A549 (cell line): ENCODE data around the gene KRT81. TPM values are rescaled to one million over a fixed set of nuclear protein-coding genes. Genes with fewer than 3 reads are reported as not detected.

Experiments used
- ATAC-seq, 2 experiments: fragments of 200-7000 bp in 1 of 2; fragments of >200 bp in 1 of 2; cut with Nextera tagmentation in 1 of 2; cut with Tn5 transposase in 1 of 2; 3 replicates each; pipeline versions ENCODE4 v1.8.0 to v1.9.1; 2018 to 2020; ENCODE audit warnings: mild to moderate bottlenecking in 1 of 2, moderate library complexity in 1 of 2
- CTCF ChIA-PET: fragments of 300-600 bp; sonication (Branson Sonifier 250); formaldehyde crosslinking; extraction: SDS; loops from one replicate; lab custom pipeline; 2021; ENCODE audit warnings: antibody characterized with exemption, inconsistent platforms; lab: Yijun Ruan, JAX
- POLR2A ChIA-PET: fragments of 350-600 bp; formaldehyde crosslinking; extraction: SDS; loops from one replicate; lab custom pipeline; 2021; ENCODE audit warnings: antibody characterized with exemption, inconsistent platforms; lab: Yijun Ruan, JAX
- DNase-seq, 2 experiments: peaks; one replicate each; pipeline versions ENCODE4 v3.0.0 to v3.0.0-alpha.2; 2011 to 2016; ENCODE audit warnings: low read depth in 1 of 2, low spot score in 1 of 2
- FAIRE-seq: peaks from 2 replicates; lab custom pipeline; 2011; peaks lifted over from hg19 to GRCh38; lab: Jason Lieb, UNC
- H3K27ac ChIP-seq, 2 experiments: fragments of >200 bp; sonication (Bioruptor Twin); formaldehyde crosslinking; 3 replicates each; pipeline ENCODE4 v1.5.1; 2016 to 2017
- H3K4me1 ChIP-seq: fragments of >200 bp; sonication (Bioruptor Twin); formaldehyde crosslinking; 3 replicates; pipeline ENCODE4 v1.6.1; 2016
- H3K4me2 ChIP-seq: fragments of >200 bp; sonication (Bioruptor Twin); formaldehyde crosslinking; 3 replicates; pipeline ENCODE4 v1.6.1; 2016
- H3K4me3 ChIP-seq: fragments of >200 bp; sonication (Bioruptor Twin); formaldehyde crosslinking; 3 replicates; pipeline ENCODE4 v1.5.1; 2016
- H3K9me3 ChIP-seq: fragments of >200 bp; sonication (Bioruptor Twin); formaldehyde crosslinking; 3 replicates; pipeline ENCODE4 v1.6.1; 2016
- ATOH8 ChIP-seq: fragments of 250-450 bp; sonication (Bioruptor Pico); IDR thresholded peaks from 2 replicates; pipeline ENCODE4 v1.5.0; 2020; ENCODE audit warnings: low read depth, mild to moderate bottlenecking, moderate library complexity
- BHLHE40 ChIP-seq: IDR thresholded peaks from 2 replicates; pipeline ENCODE4 v1.6.1; 2012; ENCODE audit warnings: low read depth, low read length, inconsistent platforms
- CEBPB ChIP-seq, 2 experiments: fragments of >200 bp in 1 of 2; sonication (Bioruptor Twin) in 1 of 2; formaldehyde crosslinking in 1 of 2; IDR thresholded peaks; 2 replicates each; pipeline ENCODE4 v1.6.1; 2012 to 2016
- CHD4 ChIP-seq: fragments of 200-600 bp; sonication (generic); IDR thresholded peaks from 2 replicates; pipeline ENCODE4 v1.6.1; 2016; ENCODE audit warnings: antibody characterized with exemption, mild to moderate bottlenecking, borderline replicate concordance
- EHF ChIP-seq: fragments of 250-450 bp; sonication (Bioruptor Pico); IDR thresholded peaks from 2 replicates; pipeline ENCODE4 v1.5.0; 2020; ENCODE audit warnings: mild to moderate bottlenecking
- FOSL2 ChIP-seq, 2 experiments: fragments of 450-650 bp in 1 of 2; fragments of >200 bp in 1 of 2; sonication (Bioruptor Twin) in 1 of 2; formaldehyde crosslinking; IDR thresholded peaks; 2 replicates each; pipeline versions ENCODE4 v1.5.0 to v1.6.1; 2016 to 2020; ENCODE audit warnings: mild to moderate bottlenecking in 1 of 2, moderate library complexity in 1 of 2
- FOXS1 ChIP-seq: fragments of 250-450 bp; sonication (Bioruptor Pico); IDR thresholded peaks from 2 replicates; pipeline ENCODE4 v1.5.0; 2020; ENCODE audit warnings: mild to moderate bottlenecking, moderate library complexity
- GATA3 ChIP-seq: IDR thresholded peaks from 2 replicates; pipeline ENCODE4 v1.6.1; 2012; ENCODE audit warnings: borderline replicate concordance
- HMGXB4 ChIP-seq: fragments of 250-450 bp; sonication (Bioruptor Pico); IDR thresholded peaks from 2 replicates; pipeline ENCODE4 v1.5.0; 2021; ENCODE audit warnings: mild to moderate bottlenecking, moderate library complexity, borderline replicate concordance
- HOXA7 ChIP-seq: fragments of 250-450 bp; sonication (Bioruptor Pico); IDR thresholded peaks from 2 replicates; pipeline ENCODE4 v1.5.0; 2020; ENCODE audit warnings: mild to moderate bottlenecking, moderate library complexity
- KDM1A ChIP-seq: fragments of 200-600 bp; sonication (generic); IDR thresholded peaks from 2 replicates; pipeline ENCODE4 v1.6.1; 2016; ENCODE audit warnings: low read depth, mild to moderate bottlenecking
- MAFK ChIP-seq: fragments of 450-650 bp; IDR thresholded peaks from 2 replicates; pipeline ENCODE4 v1.6.1; 2014; ENCODE audit not compliant: partially characterized antibody
- MYC ChIP-seq: IDR thresholded peaks from 2 replicates; pipeline ENCODE4 v1.6.1; 2012; ENCODE audit warnings: mild to moderate bottlenecking, inconsistent platforms, low read length, improper control_type of control experiment, borderline replicate concordance
- NFE2L2 ChIP-seq: fragments of 150-350 bp; conservative IDR thresholded peaks from 2 replicates; pipeline ENCODE4 v1.6.1; 2014; ENCODE audit warnings: low read length
- POLR2A ChIP-seq: IDR thresholded peaks from 2 replicates; pipeline ENCODE4 v1.6.1; 2012; ENCODE audit warnings: mild to moderate bottlenecking, low read length
- RCOR1 ChIP-seq: fragments of 150-350 bp; IDR thresholded peaks from 2 replicates; pipeline ENCODE4 v1.6.1; 2014; ENCODE audit warnings: antibody characterized with exemption, low read length, low read depth
- SMC3 ChIP-seq: fragments of >200 bp; sonication (Bioruptor Twin); formaldehyde crosslinking; IDR thresholded peaks from 3 replicates; pipeline ENCODE4 v1.6.1; 2018; ENCODE audit warnings: inconsistent platforms
- SREBF2 ChIP-seq: fragments of 450-650 bp; IDR thresholded peaks from 2 replicates; pipeline ENCODE4 v1.6.1; 2014; ENCODE audit warnings: mild to moderate bottlenecking, moderate library complexity
- TFCP2L1 ChIP-seq: fragments of 250-450 bp; sonication (Bioruptor Pico); IDR thresholded peaks from 2 replicates; pipeline ENCODE4 v1.5.0; 2021; ENCODE audit warnings: mild to moderate bottlenecking
- ZC3H11A ChIP-seq: fragments of 450-650 bp; IDR thresholded peaks from 2 replicates; pipeline ENCODE4 v1.6.1; 2014; ENCODE audit warnings: antibody characterized with exemption, mild to moderate bottlenecking
- ZSCAN20 ChIP-seq: fragments of 250-450 bp; sonication (Bioruptor Pico); IDR thresholded peaks from 2 replicates; pipeline ENCODE4 v1.8.0; 2022; ENCODE audit warnings: mild to moderate bottlenecking, moderate library complexity
- WGBS: methylation state at CpG from one replicate; pipeline ENCODE4 v1.1.6; 2017; ENCODE audit errors: missing lambda C conversion rate; 5-methylcytosine and 5-hydroxymethylcytosine counted together
- polyA plus RNA-seq, 4 experiments: library from polyadenylated mRNA; depleted of rRNA in 3 of 4; stranded (reverse); fragments of >200 nt; fragmentation: RNase III in 1 of 4; extraction: RNeasy Plus Mini Kit Qiagen cat#74134 plus additional on column Dnase treatment in 1 of 4; gene quantifications; 2 replicates in 3 of 4; 3 replicates in 1 of 4; pipeline ENCODE4 v1.2.3, GENCODE V29; 2011 to 2017
- TF ChIP-seq, protein P1 (sequence below): IDR thresholded peaks from 2 replicates; pipeline ENCODE4 v1.6.1; 2012; ENCODE audit warnings: low read depth, borderline replicate concordance
- TF ChIP-seq, protein P2 (sequence below): fragments of >200 bp; sonication (Bioruptor Twin); formaldehyde crosslinking; IDR thresholded peaks from 3 replicates; pipeline ENCODE4 v1.6.1; 2016
- TF ChIP-seq, protein P3 (sequence below): fragments of 450-650 bp; IDR thresholded peaks from 2 replicates; pipeline ENCODE4 v1.6.1; 2014; ENCODE audit warnings: antibody characterized with exemption

Gene KRT81
- polyA plus RNA-seq, 2 of the 4 experiments (the other 2 are of a cell fraction), result 1,799 to 3,643 TPM

- TF ChIP-seq, protein P1, sequence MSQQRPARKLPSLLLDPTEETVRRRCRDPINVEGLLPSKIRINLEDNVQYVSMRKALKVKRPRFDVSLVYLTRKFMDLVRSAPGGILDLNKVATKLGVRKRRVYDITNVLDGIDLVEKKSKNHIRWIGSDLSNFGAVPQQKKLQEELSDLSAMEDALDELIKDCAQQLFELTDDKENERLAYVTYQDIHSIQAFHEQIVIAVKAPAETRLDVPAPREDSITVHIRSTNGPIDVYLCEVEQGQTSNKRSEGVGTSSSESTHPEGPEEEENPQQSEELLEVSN, result no peak
- no peak for TF ChIP-seq FOXS1 (CRISPR knock-in tag)
- TF ChIP-seq TFCP2L1 (CRISPR knock-in tag), result no peak
Observed at GRCh38 chr12:52323001-52323400, 31.7 kb upstream of the KRT81 start (continued).

DNA sequence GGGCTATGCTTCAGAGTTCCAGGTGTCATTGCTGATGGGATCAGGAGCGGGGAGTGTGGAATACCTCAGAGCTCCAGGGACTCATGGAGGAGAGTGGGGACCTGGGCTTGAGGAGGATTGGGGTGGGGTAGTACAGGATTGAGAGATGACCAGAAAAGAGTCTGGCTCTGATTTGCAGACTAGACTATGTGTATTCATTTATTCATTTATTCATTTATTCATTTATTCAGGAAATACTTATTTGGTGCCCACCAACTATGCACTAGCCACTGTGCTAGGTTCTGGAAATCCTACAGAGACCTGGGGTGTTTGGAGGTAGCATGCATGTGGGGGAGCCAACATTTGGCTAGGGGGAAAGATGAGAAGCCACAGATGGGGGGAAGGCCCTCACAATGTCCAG is 30.7 kb upstream of the KRT81 start:
- CTCF ChIA-PET, result interaction anchor here (1.0 to 15.7 kb wide), 8 partner anchors 12 to 563 kb away, joined by 3 to 387 read pairs (median 4); partner anchors contain the start of gene KRT86

DNA sequence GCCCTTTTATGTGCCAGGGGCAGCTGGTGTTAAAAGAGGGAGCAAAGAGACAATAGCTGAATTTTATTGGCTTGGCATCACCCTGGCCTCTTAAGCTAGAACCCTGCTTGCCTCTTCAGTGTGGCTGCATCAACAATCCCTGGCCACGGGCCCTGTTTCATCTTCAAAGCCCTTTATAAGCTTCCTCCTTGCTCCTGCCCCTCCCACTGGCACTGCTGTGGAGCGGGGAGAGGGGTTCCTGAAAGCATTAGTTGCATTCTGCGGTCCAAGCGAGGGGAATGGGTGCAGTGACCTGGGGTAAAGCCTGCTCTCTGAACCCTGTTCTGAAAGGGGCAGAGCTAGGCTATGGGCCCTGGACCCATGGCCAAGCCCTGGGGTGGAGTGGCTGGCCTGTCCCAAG is 30.1 kb upstream of the KRT81 start:
- Histone ChIP-seq H3K4me2 (no peak overlapping the region), H3K27ac (peak overlapping the region in 1 of 2 experiments; percentile 81; a peak in 3 of 6 replicates), H3K9me3 (no peaks in the 10 kb centered on the region), H3K4me3 (no peak overlapping the region), H3K4me1 (peaks cover 7% of the 10 kb centered on the region; the same call in 1 of the 3 replicates)
- ATAC-seq (no peak), FAIRE-seq (no peak), DNase-seq (no peak)
- 85% methylated on average over 4 of the region's 4 CpGs for WGBS
- ChIA-PET CTCF (interaction anchor here (0.8 to 15.7 kb wide), 8 partner anchors 12 to 563 kb away, joined by 3 to 387 read pairs (median 3); partner anchors contain the start of gene KRT86), POLR2A (no interaction called here)
- TF ChIP-seq FOSL2 (IDR thresholded peaks at IDR 0.05), result no peak
- no peak for TF ChIP-seq FOSL2 (CRISPR knock-in tag; IDR thresholded peaks at IDR 0.05)
- TF ChIP-seq GATA3, result no peak
- no peak for TF ChIP-seq ZSCAN20
- TF ChIP-seq, protein P2, sequence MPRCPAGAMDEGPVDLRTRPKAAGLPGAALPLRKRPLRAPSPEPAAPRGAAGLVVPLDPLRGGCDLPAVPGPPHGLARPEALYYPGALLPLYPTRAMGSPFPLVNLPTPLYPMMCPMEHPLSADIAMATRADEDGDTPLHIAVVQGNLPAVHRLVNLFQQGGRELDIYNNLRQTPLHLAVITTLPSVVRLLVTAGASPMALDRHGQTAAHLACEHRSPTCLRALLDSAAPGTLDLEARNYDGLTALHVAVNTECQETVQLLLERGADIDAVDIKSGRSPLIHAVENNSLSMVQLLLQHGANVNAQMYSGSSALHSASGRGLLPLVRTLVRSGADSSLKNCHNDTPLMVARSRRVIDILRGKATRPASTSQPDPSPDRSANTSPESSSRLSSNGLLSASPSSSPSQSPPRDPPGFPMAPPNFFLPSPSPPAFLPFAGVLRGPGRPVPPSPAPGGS, result no peak
- TF ChIP-seq SMC3, result no peak
- TF ChIP-seq, protein P3, sequence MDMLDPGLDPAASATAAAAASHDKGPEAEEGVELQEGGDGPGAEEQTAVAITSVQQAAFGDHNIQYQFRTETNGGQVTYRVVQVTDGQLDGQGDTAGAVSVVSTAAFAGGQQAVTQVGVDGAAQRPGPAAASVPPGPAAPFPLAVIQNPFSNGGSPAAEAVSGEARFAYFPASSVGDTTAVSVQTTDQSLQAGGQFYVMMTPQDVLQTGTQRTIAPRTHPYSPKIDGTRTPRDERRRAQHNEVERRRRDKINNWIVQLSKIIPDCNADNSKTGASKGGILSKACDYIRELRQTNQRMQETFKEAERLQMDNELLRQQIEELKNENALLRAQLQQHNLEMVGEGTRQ, result no peak
- TF ChIP-seq KDM1A, result no peak
- no peak for TF ChIP-seq NFE2L2
- no peak for TF ChIP-seq BHLHE40
- TF ChIP-seq MAFK, result no peak
- TF ChIP-seq MYC, result no peak
- no peak for TF ChIP-seq EHF (CRISPR knock-in tag)

More for the DNA sequence above, 30.7 kb upstream of the KRT81 start:
- no peak for FAIRE-seq
- Histone ChIP-seq H3K4me3 (no peak overlapping the region), H3K9me3 (no peaks in the 10 kb centered on the region), H3K4me2 (no peak overlapping the region), H3K27ac (peak overlapping the region in 1 of 2 experiments; percentile 81; a peak in 3 of 6 replicates), H3K4me1 (peaks cover 11% of the 10 kb centered on the region)
- no peak for ATAC-seq
- POLR2A ChIA-PET, result no interaction called here
- WGBS, result 96% methylated on average over 1 of the region's 1 CpG
- no peak for DNase-seq
- TF ChIP-seq POLR2A (no peak), HOXA7 (CRISPR knock-in tag) (no peak), KDM1A (no peak), SREBF2 (no peak), RCOR1 (no peak), CHD4 (no peak), ZSCAN20 (no peak), HMGXB4 (CRISPR knock-in tag) (no peak), TFCP2L1 (CRISPR knock-in tag) (no peak), ZC3H11A (no peak), ATOH8 (CRISPR knock-in tag) (no peak), CEBPB (IDR thresholded peaks at IDR 0.05) (no peak), EHF (CRISPR knock-in tag) (no peak)
- TF ChIP-seq, protein P3, result no peak
